Measurements from ENCODE around the gene LRRC3.

Gene LRRC3

GRCh38 chr21:44506279-44507255, 51.3 kb downstream of the LRRC3 start:
- Histone ChIP-seq H3K4me3 (ENCODE audit: low read depth in 1 of 2, low read length in 2 of 2) (no peak overlapping the region), H3K27ac (ENCODE audit: low read depth, low read length) (no peak overlapping the region)

GRCh38 chr21:44507673-44508425, 52.5 kb downstream of the LRRC3 start:
- no peak overlapping the region for H3K27ac ChIP-seq (ENCODE audit: low read depth, low read length)
- H3K27me3 ChIP-seq (ENCODE audit: control insufficient read depth in 1 of 2, insufficient read depth in 2 of 2, low read length in 2 of 2) = peaks cover 0 to 4% of the 10 kb centered on the region in 2 donors
- H3K4me1 ChIP-seq (ENCODE audit: control insufficient read depth in 1 of 2, insufficient read depth in 2 of 2, low read length in 2 of 2) = peaks cover 12 to 16% of the 10 kb centered on the region in 2 donors
- H3K9ac ChIP-seq (ENCODE audit: low read depth in 1 of 2, low read length in 2 of 2) = no peak overlapping the region
- H3K36me3 ChIP-seq (ENCODE audit: control insufficient read depth in 1 of 2, insufficient read depth in 2 of 2, low read length in 2 of 2) = no peaks in the 10 kb centered on the region
- H3K9me3 ChIP-seq (ENCODE audit: control insufficient read depth in 1 of 2, low read length in 2 of 2) = no peaks in the 10 kb centered on the region
- no peak overlapping the region for H3K4me3 ChIP-seq (ENCODE audit: low read depth in 1 of 2, low read length in 2 of 2)

More at GRCh38 chr21:44506279-44507255, 51.3 kb downstream of the LRRC3 start:
- Histone ChIP-seq H3K4me1 (ENCODE audit: control insufficient read depth in 1 of 2, insufficient read depth in 2 of 2, low read length in 2 of 2) (peaks cover 12 to 16% of the 10 kb centered on the region in 2 donors), H3K27me3 (ENCODE audit: control insufficient read depth in 1 of 2, insufficient read depth in 2 of 2, low read length in 2 of 2) (peaks cover 0 to 4% of the 10 kb centered on the region in 2 donors), H3K36me3 (ENCODE audit: control insufficient read depth in 1 of 2, insufficient read depth in 2 of 2, low read length in 2 of 2) (no peaks in the 10 kb centered on the region), H3K9me3 (ENCODE audit: control insufficient read depth in 1 of 2, low read length in 2 of 2) (no peaks in the 10 kb centered on the region), H3K9ac (ENCODE audit: low read depth in 1 of 2, low read length in 2 of 2) (no peak overlapping the region)

DNA sequence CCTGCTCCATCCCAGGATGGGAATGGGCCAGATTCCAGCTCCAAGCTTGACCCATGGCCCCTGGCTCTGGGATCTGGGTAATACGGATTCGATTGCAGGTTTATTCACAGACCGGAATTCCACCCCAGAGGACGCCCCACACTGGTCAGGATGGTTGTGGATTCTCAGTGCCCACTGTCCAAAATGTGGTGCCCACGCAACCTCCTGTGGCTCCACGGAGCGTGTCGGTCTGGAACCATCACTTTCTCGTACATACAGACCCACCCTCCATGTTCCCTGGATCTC, 53.1 kb downstream of the LRRC3 start:
- Histone ChIP-seq H3K4me1 (ENCODE audit: control insufficient read depth in 1 of 2, insufficient read depth in 2 of 2, low read length in 2 of 2) (peaks cover 12 to 16% of the 10 kb centered on the region in 2 donors), H3K9me3 (ENCODE audit: control insufficient read depth in 1 of 2, low read length in 2 of 2) (no peaks in the 10 kb centered on the region), H3K4me3 (ENCODE audit: low read depth in 1 of 2, low read length in 2 of 2) (no peak overlapping the region), H3K27ac (ENCODE audit: low read depth, low read length) (no peak overlapping the region), H3K9ac (ENCODE audit: low read depth in 1 of 2, low read length in 2 of 2) (no peak overlapping the region), H3K27me3 (ENCODE audit: control insufficient read depth in 1 of 2, insufficient read depth in 2 of 2, low read length in 2 of 2) (peaks cover 0 to 4% of the 10 kb centered on the region in 2 donors), H3K36me3 (ENCODE audit: control insufficient read depth in 1 of 2, insufficient read depth in 2 of 2, low read length in 2 of 2) (no peaks in the 10 kb centered on the region)

- Histone ChIP-seq H3K27me3 (ENCODE audit: control insufficient read depth in 1 of 2, insufficient read depth in 2 of 2, low read length in 2 of 2) (peaks cover 0 to 4% of the 10 kb centered on the region in 2 donors), H3K9me3 (ENCODE audit: control insufficient read depth in 1 of 2, low read length in 2 of 2) (no peaks in the 10 kb centered on the region), H3K4me1 (ENCODE audit: control insufficient read depth in 1 of 2, insufficient read depth in 2 of 2, low read length in 2 of 2) (peaks cover 12 to 16% of the 10 kb centered on the region in 2 donors), H3K27ac (ENCODE audit: low read depth, low read length) (no peak overlapping the region), H3K4me3 (ENCODE audit: low read depth in 1 of 2, low read length in 2 of 2) (no peak overlapping the region), H3K9ac (ENCODE audit: low read depth in 1 of 2, low read length in 2 of 2) (no peak overlapping the region), H3K36me3 (ENCODE audit: control insufficient read depth in 1 of 2, insufficient read depth in 2 of 2, low read length in 2 of 2) (no peaks in the 10 kb centered on the region)
These were observed 53.6 kb downstream of the LRRC3 start for GRCh38 chr21:44508711-44509445.

DNA sequence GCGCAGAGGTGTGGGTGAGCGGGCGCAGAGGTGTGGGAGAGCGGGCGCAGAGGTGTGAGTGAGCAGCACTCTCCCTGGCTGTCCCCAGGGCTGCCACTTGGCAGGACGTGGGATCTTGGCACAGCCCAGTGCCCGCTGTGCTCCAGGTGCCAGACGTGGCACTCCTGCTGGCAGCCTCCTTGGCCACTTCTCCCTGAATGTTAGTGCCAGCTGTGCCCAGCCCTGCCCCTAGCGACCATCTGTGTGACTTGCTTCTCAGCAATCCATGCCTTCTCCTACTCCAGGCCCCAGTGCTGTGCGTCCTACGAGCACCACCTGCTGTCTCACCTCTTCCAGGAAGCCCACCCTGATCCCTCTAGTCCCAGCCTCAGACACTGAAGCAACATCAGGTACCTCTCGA, 54.2 kb downstream of the LRRC3 start:
- no peak overlapping the region for H3K27ac ChIP-seq (ENCODE audit: low read depth, low read length)
- peaks cover 12 to 16% of the 10 kb centered on the region in 2 donors for H3K4me1 ChIP-seq (ENCODE audit: control insufficient read depth in 1 of 2, insufficient read depth in 2 of 2, low read length in 2 of 2)
- H3K27me3 ChIP-seq (ENCODE audit: control insufficient read depth in 1 of 2, insufficient read depth in 2 of 2, low read length in 2 of 2) = peaks cover 0 to 4% of the 10 kb centered on the region in 2 donors
- no peaks in the 10 kb centered on the region for H3K9me3 ChIP-seq (ENCODE audit: control insufficient read depth in 1 of 2, low read length in 2 of 2)
- H3K4me3 ChIP-seq (ENCODE audit: low read depth in 1 of 2, low read length in 2 of 2) = no peak overlapping the region
- no peak overlapping the region for H3K9ac ChIP-seq (ENCODE audit: low read depth in 1 of 2, low read length in 2 of 2)
- H3K36me3 ChIP-seq (ENCODE audit: control insufficient read depth in 1 of 2, insufficient read depth in 2 of 2, low read length in 2 of 2) = no peaks in the 10 kb centered on the region

DNA sequence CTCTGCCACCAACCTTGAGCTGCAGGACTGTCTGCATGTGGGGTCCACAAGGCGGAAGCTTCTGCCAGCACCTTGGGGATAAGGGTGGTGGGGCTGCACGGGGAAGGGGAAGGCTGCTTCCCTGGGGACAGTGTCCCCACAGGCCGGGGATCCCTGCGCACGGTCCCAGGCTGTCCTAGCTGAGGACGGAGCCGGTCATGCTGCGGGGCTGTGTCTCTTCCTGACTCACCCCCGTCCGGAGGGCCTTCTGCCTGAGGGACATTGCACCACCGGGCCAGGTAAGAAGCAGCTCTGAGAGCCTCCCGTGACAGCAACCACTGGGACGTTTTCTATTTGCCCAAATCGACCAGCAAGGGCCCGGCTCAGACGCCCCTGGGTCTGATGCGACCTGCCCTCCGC, 54.8 kb downstream of the LRRC3 start:
- Histone ChIP-seq H3K9ac (ENCODE audit: low read depth in 1 of 2, low read length in 2 of 2) (no peak overlapping the region), H3K36me3 (ENCODE audit: control insufficient read depth in 1 of 2, insufficient read depth in 2 of 2, low read length in 2 of 2) (no peaks in the 10 kb centered on the region), H3K9me3 (ENCODE audit: control insufficient read depth in 1 of 2, low read length in 2 of 2) (no peaks in the 10 kb centered on the region), H3K27me3 (ENCODE audit: control insufficient read depth in 1 of 2, insufficient read depth in 2 of 2, low read length in 2 of 2) (peaks cover 0 to 4% of the 10 kb centered on the region in 2 donors), H3K4me1 (ENCODE audit: control insufficient read depth in 1 of 2, insufficient read depth in 2 of 2, low read length in 2 of 2) (peaks cover 12 to 16% of the 10 kb centered on the region in 2 donors), H3K4me3 (ENCODE audit: low read depth in 1 of 2, low read length in 2 of 2) (peak overlapping the region in 1 of 2 donors; percentile 57), H3K27ac (ENCODE audit: low read depth, low read length) (no peak overlapping the region)

DNA sequence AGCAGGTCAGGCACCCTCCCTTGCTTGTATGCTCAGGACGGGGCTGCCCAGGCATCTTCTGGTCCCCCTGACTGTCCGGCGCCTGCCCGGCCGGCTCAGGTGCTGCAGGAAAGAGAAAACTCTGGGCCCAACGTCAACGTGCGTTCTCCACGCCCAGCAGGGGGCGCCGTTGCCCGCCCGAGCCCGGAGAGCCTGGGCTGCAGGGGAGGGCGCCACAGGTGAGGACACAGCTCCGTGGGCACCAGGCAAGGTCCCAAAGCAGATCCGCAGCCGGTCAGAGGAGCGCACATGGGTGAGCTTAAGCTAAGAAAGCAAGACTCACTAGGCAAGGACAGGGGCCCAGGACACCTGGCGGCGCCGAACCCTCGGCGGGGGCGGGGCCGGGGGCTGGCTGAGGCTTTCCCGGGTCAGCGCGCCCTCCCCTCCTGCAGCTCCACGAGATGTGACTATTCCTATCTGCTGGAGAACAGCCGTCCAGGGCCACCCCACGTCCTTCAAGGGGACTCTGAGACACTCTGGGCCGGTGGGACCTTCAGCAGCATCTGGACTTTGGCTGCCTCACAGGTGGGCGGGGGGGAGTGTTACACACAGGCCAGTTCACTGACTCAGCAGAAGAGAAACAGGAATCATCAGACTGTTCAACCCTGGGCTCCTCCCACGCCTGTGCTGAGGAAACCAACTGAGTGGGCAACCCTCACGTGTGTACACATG, 55.4 kb downstream of the LRRC3 start:
- H3K36me3 ChIP-seq (ENCODE audit: control insufficient read depth in 1 of 2, insufficient read depth in 2 of 2, low read length in 2 of 2) = no peaks in the 10 kb centered on the region
- H3K27ac ChIP-seq (ENCODE audit: low read depth, low read length) = no peak overlapping the region
- H3K27me3 ChIP-seq (ENCODE audit: control insufficient read depth in 1 of 2, insufficient read depth in 2 of 2, low read length in 2 of 2) = peaks cover 0 to 4% of the 10 kb centered on the region in 2 donors
- peaks cover 12 to 16% of the 10 kb centered on the region in 2 donors for H3K4me1 ChIP-seq (ENCODE audit: control insufficient read depth in 1 of 2, insufficient read depth in 2 of 2, low read length in 2 of 2)
- H3K4me3 ChIP-seq (ENCODE audit: low read depth in 1 of 2, low read length in 2 of 2) = peak overlapping the region in 1 of 2 donors; percentile 57
- H3K9ac ChIP-seq (ENCODE audit: low read depth in 1 of 2, low read length in 2 of 2) = no peak overlapping the region
- H3K9me3 ChIP-seq (ENCODE audit: control insufficient read depth in 1 of 2, low read length in 2 of 2) = no peaks in the 10 kb centered on the region

GRCh38 chr21:44511219-44511937, 56.1 kb downstream of the LRRC3 start:
- no peak overlapping the region for H3K9ac ChIP-seq (ENCODE audit: low read depth in 1 of 2, low read length in 2 of 2)

More at GRCh38 chr21:44511219-44511937, 56.1 kb downstream of the LRRC3 start:
- Histone ChIP-seq H3K4me3 (ENCODE audit: low read depth in 1 of 2, low read length in 2 of 2) (no peak overlapping the region), H3K27ac (ENCODE audit: low read depth, low read length) (no peak overlapping the region), H3K4me1 (ENCODE audit: control insufficient read depth in 1 of 2, insufficient read depth in 2 of 2, low read length in 2 of 2) (peaks cover 12 to 16% of the 10 kb centered on the region in 2 donors), H3K27me3 (ENCODE audit: control insufficient read depth in 1 of 2, insufficient read depth in 2 of 2, low read length in 2 of 2) (peaks cover 0 to 4% of the 10 kb centered on the region in 2 donors), H3K9me3 (ENCODE audit: control insufficient read depth in 1 of 2, low read length in 2 of 2) (no peaks in the 10 kb centered on the region), H3K36me3 (ENCODE audit: control insufficient read depth in 1 of 2, insufficient read depth in 2 of 2, low read length in 2 of 2) (no peaks in the 10 kb centered on the region)

All from duodenal mucosa (tissue), 2 donors.